ENCODE data around the gene ATG9A.

The ATG9A gene

DNA sequence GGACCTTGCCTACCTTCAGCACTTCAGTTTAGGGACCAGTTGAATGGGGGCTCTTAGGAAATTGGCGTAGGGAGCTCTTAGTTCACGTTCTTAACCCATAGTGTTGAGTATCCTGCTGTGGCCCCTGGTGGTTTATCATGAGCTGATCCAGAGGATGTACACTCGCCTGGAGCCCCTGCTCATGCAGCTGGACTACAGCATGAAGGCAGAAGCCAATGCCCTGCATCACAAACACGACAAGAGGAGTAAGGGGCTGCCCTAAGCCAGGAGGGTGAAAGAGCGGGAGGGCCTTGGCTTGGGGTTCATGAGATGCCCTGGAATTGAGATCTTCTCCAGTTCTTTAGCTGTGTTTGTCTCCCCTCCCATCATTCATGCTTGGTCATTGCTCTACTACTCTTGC, 48.5 kb downstream of the ATG9A start:
- Histone ChIP-seq H3K9me3 (no peaks in the 10 kb centered on the region), H3K4me1 (peaks cover 4 to 19% (median 17%) of the 10 kb centered on the region in 4 donors), H3K36me3 (peaks cover 47 to 55% (median 54%) of the 10 kb centered on the region in 3 donors), H3K27me3 (no peaks in the 10 kb centered on the region), H3K4me3 (no peak overlapping the region), H3K27ac (no peak overlapping the region)
- intact Hi-C loops (cut with DNase I; ENCODE audit: low total_unique reads), result no loop called here
- TF ChIP-seq CTCF (IDR thresholded peaks at IDR 0.05), result no peak
- no peak for DNase-seq

DNA sequence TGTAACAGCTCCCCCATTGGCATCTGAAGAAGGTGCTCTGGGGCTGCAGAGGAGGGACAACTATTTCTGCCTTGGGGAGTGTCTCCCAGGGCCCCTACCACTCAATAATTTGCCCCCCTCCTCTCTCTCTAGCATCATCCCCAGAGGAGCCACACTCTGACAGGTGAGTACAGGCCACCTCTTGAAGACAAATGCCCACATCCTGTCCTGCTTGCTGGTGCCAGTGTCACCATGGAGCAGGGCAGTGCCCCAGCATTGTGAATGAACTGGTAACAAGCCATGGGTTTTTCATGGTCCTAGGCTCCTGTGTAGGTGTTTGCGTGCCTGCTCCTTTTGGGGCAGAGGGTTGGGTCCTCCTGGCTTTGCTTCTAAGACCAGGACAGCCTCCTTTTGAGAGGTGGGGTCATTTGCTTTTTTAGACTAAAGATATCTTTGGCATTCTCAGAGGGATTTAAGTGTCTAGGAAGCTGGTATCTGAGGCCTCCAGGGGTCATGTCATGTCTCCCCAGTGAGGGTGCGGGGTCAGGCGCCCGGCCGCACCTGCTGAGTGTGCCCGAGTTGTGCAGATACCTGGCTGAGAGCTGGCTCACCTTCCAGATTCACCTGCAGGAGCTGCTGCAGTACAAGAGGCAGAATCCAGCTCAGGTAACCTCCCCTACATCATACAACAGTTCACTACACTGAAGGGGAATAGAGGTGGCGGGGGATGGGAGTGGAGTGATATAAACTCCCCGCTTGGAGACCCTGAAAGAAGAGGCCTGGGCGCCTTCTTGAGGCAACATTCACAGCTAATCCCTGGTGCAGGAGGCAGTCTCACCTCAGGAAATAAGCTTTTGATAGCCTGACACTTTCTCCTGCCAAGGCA, 49.6 kb downstream of the ATG9A start:
- DNase-seq, result no peak
- no peak overlapping the region for H3K27ac ChIP-seq
- TF ChIP-seq CTCF (IDR thresholded peaks at IDR 0.05), result no peak
- H3K27me3 ChIP-seq, result no peaks in the 10 kb centered on the region
- peaks cover 4 to 29% (median 28%) of the 10 kb centered on the region in 4 donors for H3K4me1 ChIP-seq
- no peak overlapping the region for H3K4me3 ChIP-seq
- H3K36me3 ChIP-seq, result peaks cover 50 to 57% (median 55%) of the 10 kb centered on the region in 3 donors
- intact Hi-C loops (cut with DNase I; ENCODE audit: low total_unique reads), result loop anchor here (5.0 to 10.0 kb wide), 2 partner anchors 37 to 205 kb away; partner anchors contain the start of genes ABCB6 and DNPEP
- no peaks in the 10 kb centered on the region for H3K9me3 ChIP-seq

DNA sequence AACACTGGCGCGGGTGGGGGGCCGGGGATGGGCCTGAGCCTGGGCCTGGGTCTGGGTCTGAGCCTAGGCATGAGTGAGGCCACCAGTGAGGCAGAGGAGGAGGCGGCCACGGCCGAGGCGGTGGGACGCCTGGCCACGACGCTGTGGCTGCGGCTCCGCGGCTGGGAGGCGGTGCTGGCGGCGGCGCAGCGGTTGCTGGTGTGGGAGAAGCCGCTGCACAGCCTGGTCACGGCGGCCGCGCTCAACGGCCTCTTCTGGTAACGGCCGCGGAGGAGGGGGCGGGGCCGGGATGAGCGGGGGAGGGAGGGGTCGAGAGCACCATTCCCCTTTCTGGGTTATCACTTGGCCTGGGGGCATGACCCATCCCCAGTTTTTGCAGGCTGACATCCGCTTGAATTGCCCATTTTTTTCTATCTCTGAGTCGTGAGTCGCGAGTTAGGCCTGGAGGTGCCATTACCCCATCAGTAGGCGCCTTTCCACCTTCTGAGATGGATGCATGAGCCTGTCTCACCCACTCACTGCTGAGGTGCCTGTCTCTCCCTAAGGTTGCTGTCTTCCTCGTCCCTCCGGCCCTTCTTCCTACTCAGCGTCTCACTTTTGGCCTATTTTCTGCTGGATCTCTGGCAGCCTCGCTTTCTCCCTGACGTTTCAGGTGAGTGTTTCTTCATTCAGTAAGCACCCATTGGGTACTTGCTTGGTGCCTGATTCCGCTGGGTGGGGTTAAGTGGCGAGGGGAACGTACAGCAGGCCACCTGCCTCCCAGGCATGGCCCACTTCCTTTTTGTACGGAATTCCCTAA, 50.9 kb downstream of the ATG9A start:
- DNase-seq, result peak in 1 of 2 donors; percentile 53

DNA sequence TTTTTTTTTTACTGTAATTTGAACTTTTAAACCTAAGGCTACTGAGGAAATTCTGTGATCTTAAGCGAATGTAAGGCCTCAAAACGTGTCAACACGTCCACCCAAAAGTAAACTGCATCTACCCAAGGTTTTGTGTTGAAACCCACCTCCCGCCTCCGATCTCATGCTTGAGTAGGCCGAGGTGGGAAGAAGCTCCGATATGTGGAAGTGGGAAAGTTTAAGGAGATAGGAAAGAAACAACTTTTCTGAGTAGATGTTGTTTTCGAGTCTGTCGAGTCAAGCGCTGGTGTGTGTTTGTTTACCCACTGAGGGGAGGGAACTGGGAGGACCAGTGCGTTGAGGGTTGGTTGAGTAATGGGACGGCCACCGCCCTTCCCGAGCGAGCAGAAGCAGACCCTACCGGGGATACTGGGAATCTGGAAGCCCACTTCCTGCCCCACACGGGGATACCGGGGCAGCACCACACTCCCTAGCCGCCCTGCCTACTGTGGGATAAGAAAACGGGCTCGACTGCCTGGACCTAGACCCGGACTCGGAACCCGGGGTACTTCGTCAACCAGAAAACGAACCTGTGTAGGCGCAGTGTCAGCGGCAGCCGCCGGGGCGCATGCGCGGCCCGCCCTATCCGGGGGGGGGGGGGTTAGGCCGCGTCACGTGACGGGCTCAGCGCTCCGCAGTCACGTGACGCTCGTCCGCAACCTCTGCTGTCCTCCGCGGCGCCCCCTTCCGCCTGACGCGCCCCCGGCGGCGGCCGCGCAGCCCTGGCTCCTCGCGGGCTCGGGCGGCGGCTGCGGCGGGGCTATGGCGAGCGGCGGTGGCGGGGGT, 51.7 kb downstream of the ATG9A start, which contains the start of gene RETREG2:
RETREG2 (plus strand) TSS at position 724 of the 825 bp plus-strand sequence; CDS start at position 802, 78 bp downstream.
- Histone ChIP-seq H3K27ac (peak within 1 kb of the TSS; percentile 98), H3K36me3 (peaks cover 53 to 61% (median 60%) of the 10 kb centered on the region in 3 donors), H3K4me1 (peaks cover 4 to 36% (median 33%) of the 10 kb centered on the region in 4 donors), H3K9me3 (no peaks in the 10 kb centered on the region), H3K4me3 (peak within 1 kb of the TSS; percentile 87 to 90), H3K27me3 (no peaks in the 10 kb centered on the region)
- TF ChIP-seq CTCF (IDR thresholded peaks at IDR 0.05), result peak; percentile 22 to 53
- intact Hi-C loops (cut with DNase I; ENCODE audit: low total_unique reads), result loop anchor here (5.0 to 10.0 kb wide), 2 partner anchors 40 to 207 kb away; partner anchors contain the start of genes ABCB6 and DNPEP
- DNase-seq, result peak; percentile 94

More for the DNA sequence above, 50.9 kb downstream of the ATG9A start:
- Histone ChIP-seq H3K27ac (peak overlapping the region; percentile 98), H3K27me3 (no peaks in the 10 kb centered on the region), H3K9me3 (no peaks in the 10 kb centered on the region), H3K4me1 (peaks cover 4 to 36% (median 33%) of the 10 kb centered on the region in 4 donors), H3K36me3 (peaks cover 53 to 61% (median 60%) of the 10 kb centered on the region in 3 donors), H3K4me3 (peak overlapping the region; percentile 87 to 90)
- intact Hi-C loops (cut with DNase I; ENCODE audit: low total_unique reads), result loop anchor here (5.0 to 10.0 kb wide), 2 partner anchors 39 to 206 kb away; partner anchors contain the start of genes ABCB6 and DNPEP
- peak in 1 of 2 experiments; percentile 1 for TF ChIP-seq CTCF (IDR thresholded peaks at IDR 0.05)
